Endothelial cell of umbilical vein (primary cell): ENCODE data around the gene TEX44. TPM values are rescaled to one million over a fixed set of nuclear protein-coding genes. Genes with fewer than 3 reads are reported as not detected.

Experiments used
- BruUV-seq: library from RNA; stranded (reverse); fragments of 400-500 nt; replicated peaks from 2 replicates; lab custom pipeline; 2021; lab: Mats Ljungman, UMichigan
- CTCF ChIA-PET: fragments of 300-600, 350-600 bp; sonication (Branson Sonifier 250); formaldehyde crosslinking; loops from one replicate; lab custom pipeline; 2021; ENCODE audit warnings: antibody characterized with exemption, inconsistent platforms; lab: Charles Lee
- POLR2A ChIA-PET: fragments of 300-600, 350-600 bp; sonication (Branson Sonifier 250); formaldehyde crosslinking; loops from one replicate; lab custom pipeline; 2021; ENCODE audit warnings: antibody characterized with exemption, inconsistent platforms; lab: Charles Lee
- DNase-seq: peaks from one replicate; pipeline ENCODE4 v3.0.0-alpha.2; 2011; ENCODE audit warnings: low read depth, low spot score
- FAIRE-seq: peaks from 2 replicates; lab custom pipeline; 2011; peaks lifted over from hg19 to GRCh38; lab: Jason Lieb, UNC
- H2AFZ ChIP-seq: 2 replicates; pipeline ENCODE4 v1.6.0; 2012; ENCODE audit warnings: low read depth, low read length, control low read depth, inconsistent platforms
- H3K27ac ChIP-seq: 2 replicates; pipeline ENCODE4 v1.5.1; 2011; ENCODE audit warnings: low read depth, mild to moderate bottlenecking, control low read depth, low read length, moderate library complexity; ENCODE audit not compliant: insufficient read depth
- H3K27me3 ChIP-seq, 2 experiments: 2 replicates each; pipeline versions ENCODE4 v1.6.0 to v1.6.1; 2011; ENCODE audit warnings: low read length in 2 of 2, mixed read lengths in 1 of 2; ENCODE audit not compliant: control insufficient read depth in 2 of 2, insufficient read depth in 2 of 2
- H3K36me3 ChIP-seq, 2 experiments: 2 replicates in 1 of 2; 3 replicates in 1 of 2; pipeline ENCODE4 v1.5.1; 2011; ENCODE audit warnings: low read length in 2 of 2, mild to moderate bottlenecking in 1 of 2, moderate library complexity in 1 of 2; ENCODE audit not compliant: control insufficient read depth in 2 of 2, insufficient read depth in 2 of 2; ENCODE audit errors: extremely low read depth in 1 of 2
- H3K4me1 ChIP-seq: 3 replicates; pipeline ENCODE4 v1.5.1; 2011; ENCODE audit warnings: mild to moderate bottlenecking, low read length; ENCODE audit not compliant: control insufficient read depth, insufficient read depth; ENCODE audit errors: extremely low read depth
- H3K4me2 ChIP-seq: 2 replicates; pipeline ENCODE4 v1.6.1; 2011; ENCODE audit warnings: low read length, control low read depth, mixed read lengths; ENCODE audit not compliant: insufficient read depth
- H3K4me3 ChIP-seq, 3 experiments: fragments of 200-600 bp in 1 of 3; sonication (generic), shearing (Covaris generic) in 1 of 3; replicated peaks in 1 of 3; 2 replicates each; pipeline ENCODE4 v1.5.1; 2011 to 2016; ENCODE audit warnings: control low read depth in 3 of 3, low read length in 3 of 3, mild to moderate bottlenecking in 2 of 3, inconsistent platforms in 1 of 3, low read depth in 1 of 3, moderate library complexity in 1 of 3; ENCODE audit not compliant: insufficient read depth in 1 of 3
- H3K79me2 ChIP-seq: 2 replicates; pipeline ENCODE4 v1.6.0; 2012; ENCODE audit warnings: low read length, inconsistent platforms; ENCODE audit not compliant: control insufficient read depth, insufficient read depth
- H3K9ac ChIP-seq: replicated peaks from 2 replicates; pipeline ENCODE3; 2011; ENCODE audit warnings: low read length, control low read depth; ENCODE audit not compliant: insufficient read depth; ENCODE audit errors: extremely low read depth
- H3K9me1 ChIP-seq: replicated peaks from 3 replicates; pipeline ENCODE4 v1.6.0; 2011; ENCODE audit warnings: mild to moderate bottlenecking, low read length; ENCODE audit not compliant: control insufficient read depth, insufficient read depth; ENCODE audit errors: extremely low read depth
- H3K9me3 ChIP-seq: replicated peaks from 2 replicates; pipeline ENCODE4 v1.5.1; 2012; ENCODE audit warnings: low read length, inconsistent platforms; ENCODE audit not compliant: control insufficient read depth, insufficient read depth
- H4K20me1 ChIP-seq: replicated peaks from 2 replicates; pipeline ENCODE3; 2011; ENCODE audit warnings: mild to moderate bottlenecking, low read length; ENCODE audit not compliant: control insufficient read depth, insufficient read depth; ENCODE audit errors: extremely low read depth
- CTCF ChIP-seq, 2 donors: IDR thresholded peaks; 1 replicate in 1 of 2; 2 replicates in 1 of 2; pipeline ENCODE4 v1.5.1; 2011; ENCODE audit warnings: low read length in 2 of 2, mild to moderate bottlenecking in 2 of 2, moderate library complexity in 2 of 2, control low read depth in 1 of 2, inconsistent platforms in 1 of 2, low read depth in 1 of 2; ENCODE audit not compliant: insufficient read depth in 1 of 2; ENCODE audit errors: extremely low read depth in 1 of 2
- EZH2 ChIP-seq: IDR thresholded peaks from 2 replicates; pipeline ENCODE4 v1.6.1; 2012; ENCODE audit warnings: borderline replicate concordance, low read depth, mild to moderate bottlenecking, moderate library complexity, low read length, inconsistent platforms; ENCODE audit not compliant: severe bottlenecking
- FOS ChIP-seq: IDR thresholded peaks from 2 replicates; pipeline ENCODE4 v1.6.1; 2011; ENCODE audit warnings: mild to moderate bottlenecking, low read length, moderate library complexity, borderline replicate concordance; ENCODE audit not compliant: insufficient read depth
- GATA2 ChIP-seq: IDR thresholded peaks from 2 replicates; pipeline ENCODE4 v1.7.0; 2011; ENCODE audit warnings: low read depth, mild to moderate bottlenecking, moderate library complexity, mixed read lengths, low read length; ENCODE audit not compliant: insufficient read length, insufficient read depth
- JUN ChIP-seq: IDR thresholded peaks from 2 replicates; pipeline ENCODE4 v1.6.1; 2011; ENCODE audit warnings: borderline replicate concordance, low read depth; ENCODE audit not compliant: insufficient read length, insufficient read depth
- MYC ChIP-seq: IDR thresholded peaks from one replicate; pipeline ENCODE4 v1.6.1; 2011; ENCODE audit warnings: mild to moderate bottlenecking, low read depth, low read length
- POLR2A ChIP-seq: IDR thresholded peaks from 2 replicates; pipeline ENCODE4 v1.6.1; 2012; ENCODE audit warnings: low read depth, mild to moderate bottlenecking, control low read depth, low read length
- POLR2AphosphoS5 ChIP-seq: IDR thresholded peaks from 2 replicates; pipeline ENCODE4 v1.6.1; 2012; ENCODE audit warnings: low read depth, mild to moderate bottlenecking, control low read depth, low read length, moderate library complexity; ENCODE audit not compliant: insufficient read depth
- dilution Hi-C: fragments of 300-500 bp; cut with MboI; formaldehyde crosslinking; loops from one replicate; pipeline ENCODE4 v1.15.0; 2019; ENCODE audit warnings: low sequenced_read_pairs; ENCODE audit not compliant: extremely low pct_ligation_motif_present
- intact Hi-C: fragments of 100-400 bp; cut with micrococcal nuclease; formaldehyde crosslinking; loops from one replicate; pipeline ENCODE4 v1.10.0; 2022
- polyA plus RNA-seq, 4 experiments: library from polyadenylated mRNA; depleted of rRNA in 3 of 4; stranded (reverse) in 3 of 4; unstranded in 1 of 4; fragments of >200 nt; gene quantifications; 2 replicates each; pipeline versions ENCODE4 v1.2.1 to v1.2.3, GENCODE V29; 2011 to 2012; ENCODE audit warnings: missing spikeins in 1 of 4
- total RNA-seq: library from RNA; stranded (reverse); gene quantifications from 2 replicates; pipeline ENCODE4 v1.2.3, GENCODE V29; 2021
- TF ChIP-seq, protein P1 (sequence below): IDR thresholded peaks from 2 replicates; pipeline ENCODE4 v1.6.1; 2011; ENCODE audit not compliant: insufficient read depth, insufficient read length

The TEX44 gene
- total and polyA plus RNA-seq, 2 donors (not counting 3 experiments of a cell fraction or from before 2014, with no cell fraction given) = not detected

- Histone ChIP-seq H3K27ac (no peak overlapping the region), H3K4me2 (no peak overlapping the region), H3K9me3 (no peaks in the 10 kb centered on the region), H3K27me3 (peaks cover 4 to 5% of the 10 kb centered on the region in 2 experiments), H3K9me1 (no peaks in the 10 kb centered on the region), H3K4me1 (no peaks in the 10 kb centered on the region), H3K9ac (no peak overlapping the region), H3K36me3 (no peaks in the 10 kb centered on the region), H2AFZ (no peak overlapping the region), H3K4me3 (no peak overlapping the region), H4K20me1 (no peaks in the 10 kb centered on the region), H3K79me2 (no peaks in the 10 kb centered on the region)
- intact Hi-C loops = no loop called here
- POLR2A ChIA-PET = interaction anchor here (2.0 kb wide), 1 partner anchor 11 kb away, joined by 4 read pairs; no protein-coding TSS in a partner anchor
- TF ChIP-seq MYC = no peak
- no peak for TF ChIP-seq JUN
- TF ChIP-seq FOS = no peak
- no peak for TF ChIP-seq CTCF (IDR thresholded peaks at IDR 0.05; ENCODE audit: extremely low read depth in 1 of 2, insufficient read depth in 1 of 2, low read depth in 1 of 2, low read length in 2 of 2)
- no peak for TF ChIP-seq POLR2A
- no peak for TF ChIP-seq POLR2AphosphoS5
- no peak for TF ChIP-seq EZH2
- TF ChIP-seq, protein P1, sequence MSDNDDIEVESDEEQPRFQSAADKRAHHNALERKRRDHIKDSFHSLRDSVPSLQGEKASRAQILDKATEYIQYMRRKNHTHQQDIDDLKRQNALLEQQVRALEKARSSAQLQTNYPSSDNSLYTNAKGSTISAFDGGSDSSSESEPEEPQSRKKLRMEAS = no peak
- TF ChIP-seq GATA2 = no peak
- FAIRE-seq (no peak), DNase-seq (no peak)
- dilution Hi-C loops = no loop called here
- CTCF ChIA-PET = interaction anchor here (1.1 to 3.4 kb wide), 3 partner anchors 8 to 107 kb away, joined by 3 to 22 read pairs (median 5); no protein-coding TSS in a partner anchor
- no TSS peak for BruUV-seq
Observed at GRCh38 chr2:231593666-231594065, 1.0 kb downstream of the TEX44 start.
